GM23338 (cell line): Measurements from ENCODE around the gene EXOC3L4. TPM values are rescaled to one million over a fixed set of nuclear protein-coding genes. Genes with fewer than 3 reads are reported as not detected.

Experiments used
- ATAC-seq: fragments of 200-7000 bp; cut with Tn5 transposase; 3 replicates; pipeline ENCODE4 v1.9.1; 2020
- DNase-seq: peaks from one replicate; pipeline ENCODE4 v3.0.0-alpha.2; 2015; ENCODE audit warnings: low spot score
- H2AFZ ChIP-seq: fragments of 200-600 bp; sonication (generic); 2 replicates; pipeline ENCODE4 v1.8.0; 2016; ENCODE audit warnings: antibody characterized with exemption, mild to moderate bottlenecking, moderate library complexity
- H3F3A ChIP-seq: fragments of 200-600 bp; sonication (generic); replicated peaks from 2 replicates; pipeline ENCODE4 v1.8.0; 2017; ENCODE audit warnings: antibody characterized with exemption, mixed run types, low read depth
- H3K27ac ChIP-seq: fragments of 200-600 bp; sonication (generic); 2 replicates; pipeline ENCODE4 v1.6.1; 2016; ENCODE audit warnings: low read depth
- H3K27me3 ChIP-seq: fragments of 200-600 bp; sonication (generic); 2 replicates; pipeline ENCODE4 v1.8.0; 2016; ENCODE audit warnings: mild to moderate bottlenecking, mixed run types, moderate library complexity; ENCODE audit not compliant: insufficient read depth
- H3K36me3 ChIP-seq: fragments of 200-600 bp; sonication (generic); 2 replicates; pipeline ENCODE4 v1.8.0; 2016; ENCODE audit warnings: mild to moderate bottlenecking; ENCODE audit not compliant: insufficient read depth
- H3K4me1 ChIP-seq: fragments of 200-600 bp; sonication (generic); 2 replicates; pipeline ENCODE4 v1.8.0; 2016; ENCODE audit warnings: mild to moderate bottlenecking, moderate library complexity; ENCODE audit not compliant: insufficient read depth
- H3K4me2 ChIP-seq: fragments of 200-600 bp; sonication (generic); 2 replicates; pipeline ENCODE4 v1.7.1; 2017; ENCODE audit warnings: mixed run types
- H3K4me3 ChIP-seq: fragments of 200-600 bp; sonication (generic); 2 replicates; pipeline ENCODE4 v1.6.1; 2016; ENCODE audit warnings: mixed run types
- H3K79me2 ChIP-seq: fragments of 200-600 bp; sonication (generic); replicated peaks from 2 replicates; pipeline ENCODE4 v1.8.0; 2017; ENCODE audit warnings: mild to moderate bottlenecking; ENCODE audit not compliant: insufficient read depth
- H3K9me2 ChIP-seq: fragments of 200-600 bp; sonication (generic); 2 replicates; pipeline ENCODE4 v1.8.0; 2017; ENCODE audit not compliant: insufficient read depth
- H4K20me1 ChIP-seq: fragments of 200-600 bp; sonication (generic); replicated peaks from 2 replicates; pipeline ENCODE4 v1.8.0; 2017; ENCODE audit warnings: mild to moderate bottlenecking; ENCODE audit not compliant: insufficient read depth
- H3K27ac Mint-ChIP-seq: 2 replicates; pipeline ENCODE4 v1.8.0; 2020; ENCODE audit warnings: inconsistent platforms, mild to moderate bottlenecking, moderate library complexity, mixed read lengths
- H3K27me3 Mint-ChIP-seq: 3 replicates; pipeline ENCODE4 v1.8.0; 2022; ENCODE audit warnings: low read depth, mild to moderate bottlenecking, moderate library complexity, mixed read lengths, inconsistent platforms; ENCODE audit not compliant: insufficient read depth, poor library complexity
- H3K36me3 Mint-ChIP-seq: 3 replicates; pipeline ENCODE4 v1.8.0; 2021; ENCODE audit warnings: low read depth, mild to moderate bottlenecking, inconsistent platforms, moderate library complexity, mixed read lengths
- H3K4me1 Mint-ChIP-seq: 3 replicates; pipeline ENCODE4 v1.8.0; 2020; ENCODE audit warnings: mild to moderate bottlenecking, inconsistent platforms, mixed read lengths
- H3K4me3 Mint-ChIP-seq: 3 replicates; pipeline ENCODE4 v1.8.0; 2021; ENCODE audit warnings: moderate library complexity, mild to moderate bottlenecking, inconsistent platforms, mixed read lengths
- H3K9me3 Mint-ChIP-seq: 3 replicates; pipeline ENCODE4 v1.8.0; 2020; ENCODE audit warnings: moderate library complexity, mild to moderate bottlenecking, inconsistent platforms, mixed read lengths
- CREB1 ChIP-seq: fragments of 250-450 bp; sonication (Bioruptor Pico); IDR thresholded peaks from 2 replicates; pipeline ENCODE4 v1.5.0; 2020; ENCODE audit warnings: low read depth, mild to moderate bottlenecking, moderate library complexity
- CTCF ChIP-seq, 2 experiments: fragments of 200-600 bp in 1 of 2; sonication (generic) in 1 of 2; conservative IDR thresholded peaks; 2 replicates each; pipeline versions ENCODE4 v1.5.1 to v1.6.1; 2016 to 2017; ENCODE audit warnings: antibody characterized with exemption in 2 of 2, low read depth in 2 of 2, mild to moderate bottlenecking in 2 of 2, moderate library complexity in 1 of 2
- ETS1 ChIP-seq: IDR thresholded peaks from 2 replicates; pipeline ENCODE4 v1.6.1; 2016; ENCODE audit warnings: antibody characterized with exemption
- EZH2 ChIP-seq: fragments of 200-600 bp; sonication (generic); IDR thresholded peaks from one replicate; pipeline ENCODE4 v1.8.0; 2017; ENCODE audit warnings: antibody characterized with exemption, mild to moderate bottlenecking, low read depth; ENCODE audit not compliant: unreplicated experiment
- EZH2phosphoT487 ChIP-seq: fragments of 200-600 bp; sonication (generic); IDR thresholded peaks from one replicate; pipeline ENCODE4 v1.8.1; 2018; ENCODE audit warnings: antibody characterized with exemption; ENCODE audit not compliant: unreplicated experiment
- JUNB ChIP-seq: IDR thresholded peaks from one replicate; pipeline ENCODE4 v1.6.1; 2016; ENCODE audit warnings: antibody characterized with exemption; ENCODE audit not compliant: unreplicated experiment
- NANOG ChIP-seq: IDR thresholded peaks from 2 replicates; pipeline ENCODE4 v1.6.1; 2016; ENCODE audit warnings: antibody characterized with exemption, borderline replicate concordance
- POLR2AphosphoS5 ChIP-seq: IDR thresholded peaks from 2 replicates; pipeline ENCODE4 v1.6.1; 2016; ENCODE audit warnings: antibody characterized with exemption, low read depth
- STAT1 ChIP-seq: IDR thresholded peaks from one replicate; pipeline ENCODE4 v1.6.1; 2016; ENCODE audit warnings: antibody characterized with exemption; ENCODE audit not compliant: unreplicated experiment
- ZNF114 ChIP-seq: fragments of 250-450 bp; sonication (Bioruptor Pico); IDR thresholded peaks from 2 replicates; pipeline ENCODE4 v1.5.0; 2020; ENCODE audit warnings: mild to moderate bottlenecking, moderate library complexity
- ZNF331 ChIP-seq: fragments of 250-450 bp; sonication (Bioruptor Pico); IDR thresholded peaks from 2 replicates; pipeline ENCODE4 v1.5.0; 2020; ENCODE audit warnings: low read depth, mild to moderate bottlenecking, moderate library complexity
- ZNF462 ChIP-seq: fragments of 250-450 bp; sonication (Bioruptor Pico); IDR thresholded peaks from 2 replicates; pipeline ENCODE4 v1.5.0; 2020; ENCODE audit warnings: mild to moderate bottlenecking, moderate library complexity
- polyA plus RNA-seq: library from polyadenylated mRNA; unstranded; fragments of >200 nt; fragmentation: Nextera tagmentation; extraction: Ambion mirVana; gene quantifications from 2 replicates; pipeline ENCODE4 v1.2.1, GENCODE V29; 2016
- total RNA-seq: library from RNA; depleted of rRNA; stranded (reverse); fragments of >200 nt; shearing (Covaris generic); gene quantifications from 2 replicates; pipeline ENCODE4 v1.2.3, GENCODE V29; 2014

EXOC3L4 gene
- total and polyA plus RNA-seq, 2 experiments from 2014 or later: not detected

GRCh38 chr14:103097994-103098957 is 3.8 kb downstream of the EXOC3L4 start (continued):
- TF ChIP-seq ETS1 (no peak), NANOG (no peak), CREB1 (CRISPR knock-in tag) (no peak), EZH2phosphoT487 (no peak), EZH2 (no peak), ZNF331 (no peak), POLR2AphosphoS5 (no peak), STAT1 (no peak)

- H3K4me3 Mint-ChIP-seq: no peak overlapping the region
- no peaks in the 10 kb centered on the region for H3K36me3 Mint-ChIP-seq
- Histone ChIP-seq H2AFZ (0 out of 2 replicates have a peak overlapping the region, but pooled peaks have one; percentile 56), H3K27ac (no peak overlapping the region), H3K79me2 (no peaks in the 10 kb centered on the region), H3F3A (0 out of 2 replicates have a peak, but pooled peaks cover 5% of the 10 kb centered on the region), H3K9me2 (no peaks in the 10 kb centered on the region), H3K4me1 (peaks cover 9% of the 10 kb centered on the region), H3K27me3 (peaks cover 34% of the 10 kb centered on the region), H4K20me1 (0 out of 2 replicates have a peak, but pooled peaks cover 3% of the 10 kb centered on the region), H3K4me2 (peak overlapping the region; percentile 14; the same call in 1 of the 2 replicates), H3K4me3 (no peak overlapping the region), H3K36me3 (no peaks in the 10 kb centered on the region)
- no peak for DNase-seq
- no peak overlapping the region for H3K27ac Mint-ChIP-seq
- peaks cover 43% of the 10 kb centered on the region for H3K27me3 Mint-ChIP-seq
- peak; percentile 15 for ATAC-seq
- H3K4me1 Mint-ChIP-seq: peaks cover 16% of the 10 kb centered on the region; the same call in 2 of the 3 replicates
- H3K9me3 Mint-ChIP-seq: no peaks in the 10 kb centered on the region
- TF ChIP-seq CTCF (conservative IDR thresholded peaks at IDR 0.05; ENCODE audit: low read depth in 2 of 2) (no peak), ZNF114 (CRISPR knock-in tag) (no peak), CREB1 (CRISPR knock-in tag) (no peak), EZH2phosphoT487 (no peak), NANOG (no peak), ZNF462 (CRISPR knock-in tag) (no peak), JUNB (no peak), STAT1 (no peak), POLR2AphosphoS5 (no peak), EZH2 (no peak)
Observed at GRCh38 chr14:103099081-103099732, 4.7 kb downstream of the EXOC3L4 start.
